ENCODE measurements around the gene ADGRF5. TPM values are rescaled to one million over a fixed set of nuclear protein-coding genes. Genes with fewer than 3 reads are reported as not detected.

ADGRF5 gene
- total RNA-seq, 2 experiments from 2014 or later, result not detected

- H3K27ac Mint-ChIP-seq, result no peak overlapping the region
- intact Hi-C loops (cut with micrococcal nuclease), result no loop called here
- no peaks in the 10 kb centered on the region for H3K27me3 Mint-ChIP-seq
- no peaks in the 10 kb centered on the region for H3K4me1 Mint-ChIP-seq (ENCODE audit: low read depth)
- no peak overlapping the region for H3K4me3 Mint-ChIP-seq
- no peaks in the 10 kb centered on the region for H3K36me3 Mint-ChIP-seq (ENCODE audit: low read depth)
- no peak for DNase-seq
- ATAC-seq, result no peak
- ChIA-PET CTCF (no interaction called here), POLR2A (no interaction called here)
- no peak for TF ChIP-seq CTCF (IDR thresholded peaks at IDR 0.05)
- no peaks in the 10 kb centered on the region for H3K9me3 Mint-ChIP-seq
Measured at GRCh38 chr6:46915866-46916265, 5.9 kb downstream of the ADGRF5 start.

- CTCF ChIA-PET, result no interaction called here
- no peak overlapping the region for H3K27ac Mint-ChIP-seq
- no peak for DNase-seq
Measured at GRCh38 chr6:46915380-46915779, 6.4 kb downstream of the ADGRF5 start.

GRCh38 chr6:46914279-46914810 lies 7.4 kb downstream of the ADGRF5 start:
- H3K27me3 Mint-ChIP-seq, result no peaks in the 10 kb centered on the region
- ATAC-seq (no peak), DNase-seq (no peak)
- ChIA-PET CTCF (no interaction called here), POLR2A (no interaction called here)
- H3K4me1 Mint-ChIP-seq (ENCODE audit: low read depth), result no peaks in the 10 kb centered on the region
- no peaks in the 10 kb centered on the region for H3K36me3 Mint-ChIP-seq (ENCODE audit: low read depth)
- H3K4me3 Mint-ChIP-seq, result no peak overlapping the region
- intact Hi-C loops (cut with micrococcal nuclease), result no loop called here
- no peak overlapping the region for H3K27ac Mint-ChIP-seq
- TF ChIP-seq CTCF (IDR thresholded peaks at IDR 0.05), result no peak
- no peaks in the 10 kb centered on the region for H3K9me3 Mint-ChIP-seq

More at GRCh38 chr6:46915380-46915779, 6.4 kb downstream of the ADGRF5 start:
- TF ChIP-seq CTCF (IDR thresholded peaks at IDR 0.05), result no peak
- Mint-ChIP-seq H3K4me3 (no peak overlapping the region), H3K4me1 (ENCODE audit: low read depth) (no peaks in the 10 kb centered on the region), H3K36me3 (ENCODE audit: low read depth) (no peaks in the 10 kb centered on the region), H3K27me3 (no peaks in the 10 kb centered on the region), H3K9me3 (no peaks in the 10 kb centered on the region)
- intact Hi-C loops (cut with micrococcal nuclease), result no loop called here
- POLR2A ChIA-PET, result no interaction called here
- ATAC-seq, result no peak

- peaks cover 1% of the 10 kb centered on the region for H3K27me3 Mint-ChIP-seq
- DNase-seq, result no peak
- ATAC-seq, result no peak
- intact Hi-C loops (cut with micrococcal nuclease), result no loop called here
- H3K36me3 Mint-ChIP-seq (ENCODE audit: low read depth), result no peaks in the 10 kb centered on the region
- no peak for TF ChIP-seq CTCF (IDR thresholded peaks at IDR 0.05)
- ChIA-PET POLR2A (no interaction called here), CTCF (no interaction called here)
- H3K27ac Mint-ChIP-seq, result no peak overlapping the region
- no peak overlapping the region for H3K4me3 Mint-ChIP-seq
- H3K9me3 Mint-ChIP-seq, result no peaks in the 10 kb centered on the region
- H3K4me1 Mint-ChIP-seq (ENCODE audit: low read depth), result no peaks in the 10 kb centered on the region
Measured at GRCh38 chr6:46909371-46909770, 12.4 kb downstream of the ADGRF5 start.

- DNase-seq, result no peak
- H3K4me1 Mint-ChIP-seq (ENCODE audit: low read depth), result no peaks in the 10 kb centered on the region
- H3K27me3 Mint-ChIP-seq, result peaks cover 2% of the 10 kb centered on the region
- H3K27ac Mint-ChIP-seq, result no peak overlapping the region
- no peak for TF ChIP-seq CTCF (IDR thresholded peaks at IDR 0.05)
- no peaks in the 10 kb centered on the region for H3K36me3 Mint-ChIP-seq (ENCODE audit: low read depth)
- no peak for ATAC-seq
- CTCF ChIA-PET, result interaction anchor here (0.6 kb wide), 1 partner anchor 488 kb away, joined by 3 read pairs; no protein-coding TSS in a partner anchor
- H3K4me3 Mint-ChIP-seq, result no peak overlapping the region
- POLR2A ChIA-PET, result no interaction called here
- intact Hi-C loops (cut with micrococcal nuclease), result no loop called here
- no peaks in the 10 kb centered on the region for H3K9me3 Mint-ChIP-seq
Measured at GRCh38 chr6:46906776-46907175, 15.0 kb downstream of the ADGRF5 start.
